Endothelial cell of umbilical vein (primary cell): ENCODE data around the gene WNT6. TPM values are rescaled to one million over a fixed set of nuclear protein-coding genes. Genes with fewer than 3 reads are reported as not detected.

Source experiments
- BruUV-seq: library from RNA; stranded (reverse); fragments of 400-500 nt; replicated peaks from 2 replicates; lab custom pipeline; 2021; lab: Mats Ljungman, UMichigan
- CTCF ChIA-PET: fragments of 300-600, 350-600 bp; sonication (Branson Sonifier 250); formaldehyde crosslinking; loops from one replicate; lab custom pipeline; 2021; ENCODE audit warnings: antibody characterized with exemption, inconsistent platforms; lab: Charles Lee
- POLR2A ChIA-PET: fragments of 300-600, 350-600 bp; sonication (Branson Sonifier 250); formaldehyde crosslinking; loops from one replicate; lab custom pipeline; 2021; ENCODE audit warnings: antibody characterized with exemption, inconsistent platforms; lab: Charles Lee
- DNase-seq: peaks from one replicate; pipeline ENCODE4 v3.0.0-alpha.2; 2011; ENCODE audit warnings: low read depth, low spot score
- FAIRE-seq: peaks from 2 replicates; lab custom pipeline; 2011; peaks lifted over from hg19 to GRCh38; lab: Jason Lieb, UNC
- H2AFZ ChIP-seq: 2 replicates; pipeline ENCODE4 v1.6.0; 2012; ENCODE audit warnings: low read depth, low read length, control low read depth, inconsistent platforms
- H3K27ac ChIP-seq: 2 replicates; pipeline ENCODE4 v1.5.1; 2011; ENCODE audit warnings: low read depth, mild to moderate bottlenecking, control low read depth, low read length, moderate library complexity; ENCODE audit not compliant: insufficient read depth
- H3K27me3 ChIP-seq, 2 experiments: 2 replicates each; pipeline versions ENCODE4 v1.6.0 to v1.6.1; 2011; ENCODE audit warnings: low read length in 2 of 2, mixed read lengths in 1 of 2; ENCODE audit not compliant: control insufficient read depth in 2 of 2, insufficient read depth in 2 of 2
- H3K36me3 ChIP-seq, 2 experiments: 2 replicates in 1 of 2; 3 replicates in 1 of 2; pipeline ENCODE4 v1.5.1; 2011; ENCODE audit warnings: low read length in 2 of 2, mild to moderate bottlenecking in 1 of 2, moderate library complexity in 1 of 2; ENCODE audit not compliant: control insufficient read depth in 2 of 2, insufficient read depth in 2 of 2; ENCODE audit errors: extremely low read depth in 1 of 2
- H3K4me1 ChIP-seq: 3 replicates; pipeline ENCODE4 v1.5.1; 2011; ENCODE audit warnings: mild to moderate bottlenecking, low read length; ENCODE audit not compliant: control insufficient read depth, insufficient read depth; ENCODE audit errors: extremely low read depth
- H3K4me2 ChIP-seq: 2 replicates; pipeline ENCODE4 v1.6.1; 2011; ENCODE audit warnings: low read length, control low read depth, mixed read lengths; ENCODE audit not compliant: insufficient read depth
- H3K4me3 ChIP-seq, 3 experiments: fragments of 200-600 bp in 1 of 3; sonication (generic), shearing (Covaris generic) in 1 of 3; replicated peaks in 1 of 3; 2 replicates each; pipeline ENCODE4 v1.5.1; 2011 to 2016; ENCODE audit warnings: control low read depth in 3 of 3, low read length in 3 of 3, mild to moderate bottlenecking in 2 of 3, inconsistent platforms in 1 of 3, low read depth in 1 of 3, moderate library complexity in 1 of 3; ENCODE audit not compliant: insufficient read depth in 1 of 3
- H3K79me2 ChIP-seq: 2 replicates; pipeline ENCODE4 v1.6.0; 2012; ENCODE audit warnings: low read length, inconsistent platforms; ENCODE audit not compliant: control insufficient read depth, insufficient read depth
- H3K9ac ChIP-seq: replicated peaks from 2 replicates; pipeline ENCODE3; 2011; ENCODE audit warnings: low read length, control low read depth; ENCODE audit not compliant: insufficient read depth; ENCODE audit errors: extremely low read depth
- H3K9me1 ChIP-seq: replicated peaks from 3 replicates; pipeline ENCODE4 v1.6.0; 2011; ENCODE audit warnings: mild to moderate bottlenecking, low read length; ENCODE audit not compliant: control insufficient read depth, insufficient read depth; ENCODE audit errors: extremely low read depth
- H3K9me3 ChIP-seq: replicated peaks from 2 replicates; pipeline ENCODE4 v1.5.1; 2012; ENCODE audit warnings: low read length, inconsistent platforms; ENCODE audit not compliant: control insufficient read depth, insufficient read depth
- H4K20me1 ChIP-seq: replicated peaks from 2 replicates; pipeline ENCODE3; 2011; ENCODE audit warnings: mild to moderate bottlenecking, low read length; ENCODE audit not compliant: control insufficient read depth, insufficient read depth; ENCODE audit errors: extremely low read depth
- EZH2 ChIP-seq: IDR thresholded peaks from 2 replicates; pipeline ENCODE4 v1.6.1; 2012; ENCODE audit warnings: borderline replicate concordance, low read depth, mild to moderate bottlenecking, moderate library complexity, low read length, inconsistent platforms; ENCODE audit not compliant: severe bottlenecking
- FOS ChIP-seq: IDR thresholded peaks from 2 replicates; pipeline ENCODE4 v1.6.1; 2011; ENCODE audit warnings: mild to moderate bottlenecking, low read length, moderate library complexity, borderline replicate concordance; ENCODE audit not compliant: insufficient read depth
- GATA2 ChIP-seq: IDR thresholded peaks from 2 replicates; pipeline ENCODE4 v1.7.0; 2011; ENCODE audit warnings: low read depth, mild to moderate bottlenecking, moderate library complexity, mixed read lengths, low read length; ENCODE audit not compliant: insufficient read length, insufficient read depth
- JUN ChIP-seq: IDR thresholded peaks from 2 replicates; pipeline ENCODE4 v1.6.1; 2011; ENCODE audit warnings: borderline replicate concordance, low read depth; ENCODE audit not compliant: insufficient read length, insufficient read depth
- MYC ChIP-seq: IDR thresholded peaks from one replicate; pipeline ENCODE4 v1.6.1; 2011; ENCODE audit warnings: mild to moderate bottlenecking, low read depth, low read length
- POLR2A ChIP-seq: IDR thresholded peaks from 2 replicates; pipeline ENCODE4 v1.6.1; 2012; ENCODE audit warnings: low read depth, mild to moderate bottlenecking, control low read depth, low read length
- POLR2AphosphoS5 ChIP-seq: IDR thresholded peaks from 2 replicates; pipeline ENCODE4 v1.6.1; 2012; ENCODE audit warnings: low read depth, mild to moderate bottlenecking, control low read depth, low read length, moderate library complexity; ENCODE audit not compliant: insufficient read depth
- dilution Hi-C: fragments of 300-500 bp; cut with MboI; formaldehyde crosslinking; loops from one replicate; pipeline ENCODE4 v1.15.0; 2019; ENCODE audit warnings: low sequenced_read_pairs; ENCODE audit not compliant: extremely low pct_ligation_motif_present
- intact Hi-C: fragments of 100-400 bp; cut with micrococcal nuclease; formaldehyde crosslinking; loops from one replicate; pipeline ENCODE4 v1.10.0; 2022
- polyA plus RNA-seq, 4 experiments: library from polyadenylated mRNA; depleted of rRNA in 3 of 4; stranded (reverse) in 3 of 4; unstranded in 1 of 4; fragments of >200 nt; gene quantifications; 2 replicates each; pipeline versions ENCODE4 v1.2.1 to v1.2.3, GENCODE V29; 2011 to 2012; ENCODE audit warnings: missing spikeins in 1 of 4
- total RNA-seq: library from RNA; stranded (reverse); gene quantifications from 2 replicates; pipeline ENCODE4 v1.2.3, GENCODE V29; 2021
- TF ChIP-seq, protein P1 (sequence below): IDR thresholded peaks from 2 replicates; pipeline ENCODE4 v1.6.1; 2011; ENCODE audit not compliant: insufficient read depth, insufficient read length
- TF ChIP-seq, protein P2 (sequence below), 2 donors: IDR thresholded peaks; 1 replicate in 1 of 2; 2 replicates in 1 of 2; pipeline ENCODE4 v1.5.1; 2011; ENCODE audit warnings: low read length in 2 of 2, mild to moderate bottlenecking in 2 of 2, moderate library complexity in 2 of 2, control low read depth in 1 of 2, inconsistent platforms in 1 of 2, low read depth in 1 of 2; ENCODE audit not compliant: insufficient read depth in 1 of 2; ENCODE audit errors: extremely low read depth in 1 of 2

WNT6 gene
- total and polyA plus RNA-seq, 2 donors (not counting 3 experiments of a cell fraction or from before 2014, with no cell fraction given), result not detected

DNA sequence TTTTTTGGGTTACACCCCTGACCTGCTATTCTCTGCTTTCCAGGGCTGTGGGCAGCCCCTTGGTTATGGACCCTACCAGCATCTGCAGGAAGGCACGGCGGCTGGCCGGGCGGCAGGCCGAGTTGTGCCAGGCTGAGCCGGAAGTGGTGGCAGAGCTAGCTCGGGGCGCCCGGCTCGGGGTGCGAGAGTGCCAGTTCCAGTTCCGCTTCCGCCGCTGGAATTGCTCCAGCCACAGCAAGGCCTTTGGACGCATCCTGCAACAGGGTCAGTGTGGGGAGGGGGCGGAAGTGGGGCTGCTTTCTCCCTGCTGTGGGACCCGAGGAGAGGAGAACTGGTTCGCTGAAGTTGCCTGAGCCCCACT, 11.4 kb downstream of the WNT6 start:
- dilution Hi-C loops, result no loop called here
- H3K27me3 ChIP-seq, result peaks cover 76 to 79% of the 10 kb centered on the region in 2 experiments
- BruUV-seq, result no TSS peak
- H3K9ac ChIP-seq, result no peak overlapping the region
- H3K9me1 ChIP-seq, result no peaks in the 10 kb centered on the region
- POLR2A ChIA-PET, result no interaction called here
- FAIRE-seq, result no peak
- intact Hi-C loops, result loop anchor here (10.0 kb wide), 1 partner anchor 284 kb away; no protein-coding TSS in a partner anchor
- H3K36me3 ChIP-seq, result no peaks in the 10 kb centered on the region
- no peaks in the 10 kb centered on the region for H3K4me1 ChIP-seq
- CTCF ChIA-PET, result no interaction called here
- no peak overlapping the region for H3K27ac ChIP-seq
- H2AFZ ChIP-seq, result no peak overlapping the region
- no peaks in the 10 kb centered on the region for H3K9me3 ChIP-seq
- H3K4me2 ChIP-seq, result no peak overlapping the region
- no peak overlapping the region for H3K4me3 ChIP-seq
- TF ChIP-seq MYC, result no peak
- no peak for TF ChIP-seq GATA2
- TF ChIP-seq POLR2A, result no peak
- no peak for TF ChIP-seq FOS
- TF ChIP-seq, protein P1, sequence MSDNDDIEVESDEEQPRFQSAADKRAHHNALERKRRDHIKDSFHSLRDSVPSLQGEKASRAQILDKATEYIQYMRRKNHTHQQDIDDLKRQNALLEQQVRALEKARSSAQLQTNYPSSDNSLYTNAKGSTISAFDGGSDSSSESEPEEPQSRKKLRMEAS, result no peak
- TF ChIP-seq POLR2AphosphoS5, result no peak
- no peak for TF ChIP-seq JUN
- TF ChIP-seq, protein P2, sequence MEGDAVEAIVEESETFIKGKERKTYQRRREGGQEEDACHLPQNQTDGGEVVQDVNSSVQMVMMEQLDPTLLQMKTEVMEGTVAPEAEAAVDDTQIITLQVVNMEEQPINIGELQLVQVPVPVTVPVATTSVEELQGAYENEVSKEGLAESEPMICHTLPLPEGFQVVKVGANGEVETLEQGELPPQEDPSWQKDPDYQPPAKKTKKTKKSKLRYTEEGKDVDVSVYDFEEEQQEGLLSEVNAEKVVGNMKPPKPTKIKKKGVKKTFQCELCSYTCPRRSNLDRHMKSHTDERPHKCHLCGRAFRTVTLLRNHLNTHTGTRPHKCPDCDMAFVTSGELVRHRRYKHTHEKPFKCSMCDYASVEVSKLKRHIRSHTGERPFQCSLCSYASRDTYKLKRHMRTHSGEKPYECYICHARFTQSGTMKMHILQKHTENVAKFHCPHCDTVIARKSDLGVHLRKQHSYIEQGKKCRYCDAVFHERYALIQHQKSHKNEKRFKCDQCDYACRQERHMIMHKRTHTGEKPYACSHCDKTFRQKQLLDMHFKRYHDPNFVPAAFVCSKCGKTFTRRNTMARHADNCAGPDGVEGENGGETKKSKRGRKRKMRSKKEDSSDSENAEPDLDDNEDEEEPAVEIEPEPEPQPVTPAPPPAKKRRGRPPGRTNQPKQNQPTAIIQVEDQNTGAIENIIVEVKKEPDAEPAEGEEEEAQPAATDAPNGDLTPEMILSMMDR (IDR thresholded peaks at IDR 0.05; ENCODE audit: extremely low read depth in 1 of 2, insufficient read depth in 1 of 2, low read depth in 1 of 2, low read length in 2 of 2), result no peak
- no peak for TF ChIP-seq EZH2
- no peaks in the 10 kb centered on the region for H4K20me1 ChIP-seq
- H3K79me2 ChIP-seq, result no peaks in the 10 kb centered on the region
- DNase-seq, result no peak
